GM12872 (cell line): ENCODE data around the gene AIDA.
A peak's percentile ranks its signal among the peaks of the same experiment; 100 is the strongest.

Experiments used
- TF ChIP-seq, protein P1 (sequence below): IDR thresholded peaks from 3 replicates; pipeline ENCODE4 v1.5.1; 2011; ENCODE audit warnings: low read depth, mild to moderate bottlenecking, low read length, moderate library complexity; ENCODE audit not compliant: insufficient read depth

The AIDA gene

GRCh38 chr1:222732216-222733159 lies 20.2 kb upstream of the AIDA start:
- TF ChIP-seq, protein P1, sequence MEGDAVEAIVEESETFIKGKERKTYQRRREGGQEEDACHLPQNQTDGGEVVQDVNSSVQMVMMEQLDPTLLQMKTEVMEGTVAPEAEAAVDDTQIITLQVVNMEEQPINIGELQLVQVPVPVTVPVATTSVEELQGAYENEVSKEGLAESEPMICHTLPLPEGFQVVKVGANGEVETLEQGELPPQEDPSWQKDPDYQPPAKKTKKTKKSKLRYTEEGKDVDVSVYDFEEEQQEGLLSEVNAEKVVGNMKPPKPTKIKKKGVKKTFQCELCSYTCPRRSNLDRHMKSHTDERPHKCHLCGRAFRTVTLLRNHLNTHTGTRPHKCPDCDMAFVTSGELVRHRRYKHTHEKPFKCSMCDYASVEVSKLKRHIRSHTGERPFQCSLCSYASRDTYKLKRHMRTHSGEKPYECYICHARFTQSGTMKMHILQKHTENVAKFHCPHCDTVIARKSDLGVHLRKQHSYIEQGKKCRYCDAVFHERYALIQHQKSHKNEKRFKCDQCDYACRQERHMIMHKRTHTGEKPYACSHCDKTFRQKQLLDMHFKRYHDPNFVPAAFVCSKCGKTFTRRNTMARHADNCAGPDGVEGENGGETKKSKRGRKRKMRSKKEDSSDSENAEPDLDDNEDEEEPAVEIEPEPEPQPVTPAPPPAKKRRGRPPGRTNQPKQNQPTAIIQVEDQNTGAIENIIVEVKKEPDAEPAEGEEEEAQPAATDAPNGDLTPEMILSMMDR, result no peak

- TF ChIP-seq, protein P1, result no peak
These were observed 18.6 kb upstream of the AIDA start for GRCh38 chr1:222730866-222731265.

- TF ChIP-seq, protein P1, result no peak
These were observed 16.5 kb upstream of the AIDA start for GRCh38 chr1:222728746-222729145.

DNA sequence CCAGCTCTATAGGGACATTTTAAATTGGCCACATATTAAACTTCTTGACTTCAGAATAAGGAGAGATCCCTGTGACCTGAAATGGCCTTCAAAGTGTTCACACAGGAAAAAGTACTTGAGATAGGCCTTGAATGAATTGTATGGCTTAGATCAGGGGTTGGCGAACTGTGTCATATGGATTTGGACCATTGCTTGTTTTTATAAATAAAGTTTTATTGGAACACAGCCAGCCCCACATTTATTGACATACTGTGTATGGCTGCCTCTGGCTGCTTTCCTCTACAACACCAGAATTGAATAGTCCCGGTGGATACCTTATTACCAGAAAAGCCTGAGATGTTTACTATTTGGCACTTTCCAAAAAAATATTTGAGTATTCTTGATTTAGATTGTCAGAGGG lies 4.1 kb upstream of the AIDA start:
- TF ChIP-seq, protein P1, result no peak

- TF ChIP-seq, protein P1, result peak; percentile 32; the same call in 1 of the 3 replicates
These were observed 1.0 kb upstream of the AIDA start for GRCh38 chr1:222713091-222713961.

GRCh38 chr1:222711319-222712252 lies 705 bp downstream of the AIDA start:
- TF ChIP-seq, protein P1, result no peak
